ENCODE results near the gene TNNI3K. TPM values are rescaled to one million over a fixed set of nuclear protein-coding genes. Genes with fewer than 3 reads are reported as not detected.

Gene TNNI3K
- total RNA-seq, 1 experiment from 2014 or later: 0.49 TPM

DNA sequence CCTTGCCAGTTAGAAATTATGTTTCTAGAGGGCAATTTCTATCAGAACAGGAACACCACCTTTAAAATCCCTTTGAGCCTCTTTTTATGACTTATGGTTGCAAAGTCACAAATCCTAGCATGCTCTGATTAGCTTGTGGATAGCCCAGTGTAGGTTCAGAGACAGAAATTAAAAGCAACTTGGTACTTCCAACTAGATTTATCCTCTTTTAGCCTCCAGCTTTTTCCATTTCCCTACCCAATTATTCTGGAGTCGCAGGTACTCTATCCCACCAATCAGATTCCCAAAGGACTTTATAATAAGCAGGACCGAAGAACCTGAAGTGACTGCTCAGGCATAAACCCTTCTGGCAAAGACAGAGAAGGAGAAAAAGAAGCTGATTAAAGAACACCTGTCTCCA is 310.6 kb downstream of the TNNI3K start:
- ChIA-PET RAD21 (ENCODE audit: low non-redundant PET in 1 of 2, low total read pairs in 2 of 2, uncharacterized antibody in 2 of 2, unreplicated experiment in 2 of 2) (no interaction called here), CTCF (no interaction called here), POLR2A (no interaction called here)
- no peaks in the 10 kb centered on the region for H3K4me1 ChIP-seq (ENCODE audit: control insufficient read depth in 1 of 2, insufficient read depth in 2 of 2, low read length in 2 of 2)
- no peaks in the 10 kb centered on the region for H3K79me2 ChIP-seq (ENCODE audit: insufficient read depth, low read length)
- H4K20me1 ChIP-seq (ENCODE audit: insufficient read depth): no peaks in the 10 kb centered on the region
- DNase-seq (ENCODE audit: low read depth, low spot score): no peak
- peaks cover 30% of the 10 kb centered on the region for H3K27me3 ChIP-seq (ENCODE audit: insufficient read depth, low read length)
- intact Hi-C loops (cut with micrococcal nuclease): no loop called here
- ATAC-seq: no peak
- no peaks in the 10 kb centered on the region for H3K9me3 ChIP-seq (ENCODE audit: control insufficient read depth in 1 of 2, insufficient read depth in 1 of 2, low read depth in 1 of 2, low read length in 2 of 2)
- H3K9me2 ChIP-seq (ENCODE audit: insufficient read depth): no peaks in the 10 kb centered on the region
- no peak overlapping the region for H3K9ac ChIP-seq (ENCODE audit: low read length)
- BruUV-seq (replicated peaks): no TSS peak
- no peak overlapping the region for H2AFZ ChIP-seq (ENCODE audit: low read depth, low read length, poor library complexity, severe bottlenecking)
- no peak overlapping the region for H3K4me2 ChIP-seq (ENCODE audit: low read length)
- no peak for TF ChIP-seq RAD21 (IDR thresholded peaks at IDR 0.05; ENCODE audit: low read depth)
- TF ChIP-seq EGR1 (IDR thresholded peaks at IDR 0.05; ENCODE audit: low read depth): no peak
- TF ChIP-seq POLR2AphosphoS5 (IDR thresholded peaks at IDR 0.05; ENCODE audit: low read depth, low read length): no peak
- no peak for TF ChIP-seq POLR2A (IDR thresholded peaks at IDR 0.05; ENCODE audit: borderline replicate concordance, extremely low read depth, insufficient read depth, insufficient read length)
- H3K36me3 ChIP-seq (ENCODE audit: control insufficient read depth in 1 of 2, insufficient read depth in 2 of 2, low read length in 2 of 2): no peaks in the 10 kb centered on the region
- H3K4me3 ChIP-seq (replicated peaks in 1 of 2; ENCODE audit: low read depth in 1 of 2, low read length in 2 of 2): no peak overlapping the region
- H3K27ac ChIP-seq (ENCODE audit: low read depth, low read length): no peak overlapping the region

DNA sequence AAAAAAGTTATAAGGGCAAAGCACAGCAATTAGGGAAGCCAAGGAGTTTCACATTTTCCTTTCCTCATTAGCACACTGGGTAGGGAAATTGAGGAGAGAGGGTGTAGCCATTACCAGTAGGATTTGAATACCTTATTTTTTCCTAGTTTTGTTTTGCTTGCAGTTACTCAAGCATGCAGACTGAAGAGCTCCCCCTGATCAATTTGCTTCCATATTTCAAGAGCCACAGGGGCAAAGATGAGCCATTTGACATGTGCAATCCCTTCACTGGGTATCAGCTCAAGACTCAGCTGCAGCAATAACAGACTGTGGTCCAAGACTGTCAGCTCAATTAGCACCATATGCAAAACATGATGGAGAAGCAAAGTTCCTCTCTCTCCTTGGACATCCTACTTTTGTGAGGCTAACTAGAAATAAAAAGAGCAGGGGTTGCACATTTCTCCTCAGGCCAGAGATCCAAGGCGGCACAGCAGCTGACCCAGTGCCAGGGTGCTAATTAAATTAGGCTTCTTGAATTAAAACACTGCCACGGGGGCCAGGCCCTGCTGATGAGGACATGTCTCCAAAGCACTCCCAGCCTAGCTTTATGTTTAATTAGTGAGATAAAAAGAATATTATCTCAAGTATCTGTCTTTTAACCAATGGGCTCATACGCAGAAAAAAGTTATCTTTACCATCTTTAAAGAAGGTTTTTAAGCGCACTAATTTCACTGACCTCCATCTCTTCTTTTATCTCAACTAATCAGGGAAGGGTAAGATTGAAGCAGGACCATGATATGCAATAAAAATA is 314.0 kb downstream of the TNNI3K start:
- ChIA-PET CTCF (no interaction called here), RAD21 (ENCODE audit: low non-redundant PET in 1 of 2, low total read pairs in 2 of 2, uncharacterized antibody in 2 of 2, unreplicated experiment in 2 of 2) (no interaction called here), POLR2A (no interaction called here)
- no peaks in the 10 kb centered on the region for H3K36me3 ChIP-seq (ENCODE audit: control insufficient read depth in 1 of 2, insufficient read depth in 2 of 2, low read length in 2 of 2)
- no peaks in the 10 kb centered on the region for H4K20me1 ChIP-seq (ENCODE audit: insufficient read depth)
- no peaks in the 10 kb centered on the region for H3K4me1 ChIP-seq (ENCODE audit: control insufficient read depth in 1 of 2, insufficient read depth in 2 of 2, low read length in 2 of 2)
- ATAC-seq (no peak), DNase-seq (ENCODE audit: low read depth, low spot score) (no peak)
- no peak overlapping the region for H3K4me3 ChIP-seq (replicated peaks in 1 of 2; ENCODE audit: low read depth in 1 of 2, low read length in 2 of 2)
- intact Hi-C loops (cut with micrococcal nuclease): no loop called here
- H3K4me2 ChIP-seq (ENCODE audit: low read length): no peak overlapping the region
- no peak overlapping the region for H2AFZ ChIP-seq (ENCODE audit: low read depth, low read length, poor library complexity, severe bottlenecking)
- peaks cover 16% of the 10 kb centered on the region; the same call in 1 of the 2 replicates for H3K27me3 ChIP-seq (ENCODE audit: insufficient read depth, low read length)
- BruUV-seq (replicated peaks): no TSS peak
- H3K9ac ChIP-seq (ENCODE audit: low read length): no peak overlapping the region
- H3K9me3 ChIP-seq (ENCODE audit: control insufficient read depth in 1 of 2, insufficient read depth in 1 of 2, low read depth in 1 of 2, low read length in 2 of 2): no peaks in the 10 kb centered on the region
- H3K9me2 ChIP-seq (ENCODE audit: insufficient read depth): no peaks in the 10 kb centered on the region
- H3K79me2 ChIP-seq (ENCODE audit: insufficient read depth, low read length): no peaks in the 10 kb centered on the region
- no peak for TF ChIP-seq ZNF274 (IDR thresholded peaks at IDR 0.05; ENCODE audit: low read depth, low read length)
- TF ChIP-seq CBX3 (IDR thresholded peaks at IDR 0.05; ENCODE audit: low read depth): no peak
- TF ChIP-seq SRF (IDR thresholded peaks at IDR 0.05; ENCODE audit: low read depth): no peak
- TF ChIP-seq JUND (IDR thresholded peaks at IDR 0.05): no peak
- no peak for TF ChIP-seq YY1 (IDR thresholded peaks at IDR 0.05; ENCODE audit: extremely low read depth, insufficient replicate concordance, low read depth, low read length)
- TF ChIP-seq ELF1 (IDR thresholded peaks at IDR 0.05; ENCODE audit: borderline replicate concordance, low read depth): no peak
- no peak for TF ChIP-seq EZH2phosphoT487 (IDR thresholded peaks at IDR 0.05; ENCODE audit: borderline replicate concordance)
- TF ChIP-seq, protein P1, sequence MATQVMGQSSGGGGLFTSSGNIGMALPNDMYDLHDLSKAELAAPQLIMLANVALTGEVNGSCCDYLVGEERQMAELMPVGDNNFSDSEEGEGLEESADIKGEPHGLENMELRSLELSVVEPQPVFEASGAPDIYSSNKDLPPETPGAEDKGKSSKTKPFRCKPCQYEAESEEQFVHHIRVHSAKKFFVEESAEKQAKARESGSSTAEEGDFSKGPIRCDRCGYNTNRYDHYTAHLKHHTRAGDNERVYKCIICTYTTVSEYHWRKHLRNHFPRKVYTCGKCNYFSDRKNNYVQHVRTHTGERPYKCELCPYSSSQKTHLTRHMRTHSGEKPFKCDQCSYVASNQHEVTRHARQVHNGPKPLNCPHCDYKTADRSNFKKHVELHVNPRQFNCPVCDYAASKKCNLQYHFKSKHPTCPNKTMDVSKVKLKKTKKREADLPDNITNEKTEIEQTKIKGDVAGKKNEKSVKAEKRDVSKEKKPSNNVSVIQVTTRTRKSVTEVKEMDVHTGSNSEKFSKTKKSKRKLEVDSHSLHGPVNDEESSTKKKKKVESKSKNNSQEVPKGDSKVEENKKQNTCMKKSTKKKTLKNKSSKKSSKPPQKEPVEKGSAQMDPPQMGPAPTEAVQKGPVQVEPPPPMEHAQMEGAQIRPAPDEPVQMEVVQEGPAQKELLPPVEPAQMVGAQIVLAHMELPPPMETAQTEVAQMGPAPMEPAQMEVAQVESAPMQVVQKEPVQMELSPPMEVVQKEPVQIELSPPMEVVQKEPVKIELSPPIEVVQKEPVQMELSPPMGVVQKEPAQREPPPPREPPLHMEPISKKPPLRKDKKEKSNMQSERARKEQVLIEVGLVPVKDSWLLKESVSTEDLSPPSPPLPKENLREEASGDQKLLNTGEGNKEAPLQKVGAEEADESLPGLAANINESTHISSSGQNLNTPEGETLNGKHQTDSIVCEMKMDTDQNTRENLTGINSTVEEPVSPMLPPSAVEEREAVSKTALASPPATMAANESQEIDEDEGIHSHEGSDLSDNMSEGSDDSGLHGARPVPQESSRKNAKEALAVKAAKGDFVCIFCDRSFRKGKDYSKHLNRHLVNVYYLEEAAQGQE (IDR thresholded peaks at IDR 0.05; ENCODE audit: low read depth): no peak
- no peak for TF ChIP-seq TCF7L2 (IDR thresholded peaks at IDR 0.05; ENCODE audit: borderline replicate concordance, extremely low read depth, insufficient read depth, insufficient read length)
- no peak for TF ChIP-seq SIN3A (IDR thresholded peaks at IDR 0.05; ENCODE audit: low read depth)
- TF ChIP-seq RAD21 (IDR thresholded peaks at IDR 0.05; ENCODE audit: low read depth): no peak
- TF ChIP-seq, protein P2, sequence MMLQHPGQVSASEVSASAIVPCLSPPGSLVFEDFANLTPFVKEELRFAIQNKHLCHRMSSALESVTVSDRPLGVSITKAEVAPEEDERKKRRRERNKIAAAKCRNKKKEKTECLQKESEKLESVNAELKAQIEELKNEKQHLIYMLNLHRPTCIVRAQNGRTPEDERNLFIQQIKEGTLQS (IDR thresholded peaks at IDR 0.05): no peak
- TF ChIP-seq MAX (IDR thresholded peaks at IDR 0.05): no peak
- no peak for TF ChIP-seq CEBPB (IDR thresholded peaks at IDR 0.05; ENCODE audit: low read depth)
- TF ChIP-seq ZFX (IDR thresholded peaks at IDR 0.05): no peak
- no peak overlapping the region for H3K27ac ChIP-seq (ENCODE audit: low read depth, low read length)
